ENCODE data around the gene NKD1. TPM values are rescaled to one million over a fixed set of nuclear protein-coding genes. Genes with fewer than 3 reads are reported as not detected.
"Not testable (repeated sequence)": the region's sequence is repeated elsewhere in the genome, so short reads cannot be mapped to it uniquely, and the experiment has no call there.

The NKD1 gene
- total RNA-seq, 1 donor from 2014 or later, result 0.43 TPM

- H3K4me1 Mint-ChIP-seq (ENCODE audit: unreplicated experiment), result peaks cover 4% of the 10 kb centered on the region
- peak; percentile 73 for DNase-seq (ENCODE audit: extremely low spot score, unreplicated experiment)
- no peak for TF ChIP-seq CTCF (IDR thresholded peaks at IDR 0.05)
- H3K27me3 Mint-ChIP-seq (ENCODE audit: unreplicated experiment), result peaks cover 9% of the 10 kb centered on the region
- no peaks in the 10 kb centered on the region for H3K36me3 Mint-ChIP-seq (ENCODE audit: unreplicated experiment)
- no peaks in the 10 kb centered on the region for H3K9me3 Mint-ChIP-seq (ENCODE audit: unreplicated experiment)
- H3K4me3 Mint-ChIP-seq (ENCODE audit: unreplicated experiment), result no peak overlapping the region
- no peak overlapping the region for H3K27ac Mint-ChIP-seq (ENCODE audit: unreplicated experiment)
Measured at GRCh38 chr16:50501251-50501650, 46.9 kb upstream of the NKD1 start.

- Mint-ChIP-seq H3K4me3 (ENCODE audit: unreplicated experiment) (no peak overlapping the region), H3K4me1 (ENCODE audit: unreplicated experiment) (peaks cover 4% of the 10 kb centered on the region), H3K36me3 (ENCODE audit: unreplicated experiment) (no peaks in the 10 kb centered on the region), H3K27ac (ENCODE audit: unreplicated experiment) (no peak overlapping the region), H3K9me3 (ENCODE audit: unreplicated experiment) (no peaks in the 10 kb centered on the region), H3K27me3 (ENCODE audit: unreplicated experiment) (peaks cover 9% of the 10 kb centered on the region)
- DNase-seq (ENCODE audit: extremely low spot score, unreplicated experiment), result peak; percentile 71
- TF ChIP-seq CTCF (IDR thresholded peaks at IDR 0.05), result no peak
Measured at GRCh38 chr16:50501986-50502615, 46.1 kb upstream of the NKD1 start.

GRCh38 chr16:50502616-50503011 lies 45.6 kb upstream of the NKD1 start:
- TF ChIP-seq CTCF (IDR thresholded peaks at IDR 0.05), result no peak
- no peaks in the 10 kb centered on the region for H3K36me3 Mint-ChIP-seq (ENCODE audit: unreplicated experiment)
- no peaks in the 10 kb centered on the region for H3K9me3 Mint-ChIP-seq (ENCODE audit: unreplicated experiment)
- DNase-seq (ENCODE audit: extremely low spot score, unreplicated experiment), result no peak
- H3K4me1 Mint-ChIP-seq (ENCODE audit: unreplicated experiment), result peaks cover 4% of the 10 kb centered on the region
- H3K27me3 Mint-ChIP-seq (ENCODE audit: unreplicated experiment), result peaks cover 9% of the 10 kb centered on the region
- H3K4me3 Mint-ChIP-seq (ENCODE audit: unreplicated experiment), result no peak overlapping the region
- no peak overlapping the region for H3K27ac Mint-ChIP-seq (ENCODE audit: unreplicated experiment)

- H3K4me3 Mint-ChIP-seq (ENCODE audit: unreplicated experiment); H3K27me3 Mint-ChIP-seq (ENCODE audit: unreplicated experiment): not testable (repeated sequence)
Measured at GRCh38 chr16:50503868-50504531, 44.2 kb upstream of the NKD1 start.

GRCh38 chr16:50505115-50505514 lies 43.1 kb upstream of the NKD1 start:
- Mint-ChIP-seq H3K4me1 (ENCODE audit: unreplicated experiment) (peaks cover 4% of the 10 kb centered on the region), H3K4me3 (ENCODE audit: unreplicated experiment) (no peak overlapping the region), H3K27me3 (ENCODE audit: unreplicated experiment) (peaks cover 9% of the 10 kb centered on the region), H3K9me3 (ENCODE audit: unreplicated experiment) (no peaks in the 10 kb centered on the region), H3K36me3 (ENCODE audit: unreplicated experiment) (no peaks in the 10 kb centered on the region), H3K27ac (ENCODE audit: unreplicated experiment) (no peak overlapping the region)
- TF ChIP-seq CTCF (IDR thresholded peaks at IDR 0.05), result no peak
- DNase-seq (ENCODE audit: extremely low spot score, unreplicated experiment), result peak; percentile 63

More at GRCh38 chr16:50503868-50504531, 44.2 kb upstream of the NKD1 start:
- H3K36me3 Mint-ChIP-seq (ENCODE audit: unreplicated experiment); H3K4me1 Mint-ChIP-seq (ENCODE audit: unreplicated experiment); H3K9me3 Mint-ChIP-seq (ENCODE audit: unreplicated experiment); H3K27ac Mint-ChIP-seq (ENCODE audit: unreplicated experiment): not testable (repeated sequence)
- peak; percentile 59 for DNase-seq (ENCODE audit: extremely low spot score, unreplicated experiment)
